ENCODE measurements around the gene GRM8. TPM values are rescaled to one million over a fixed set of nuclear protein-coding genes. Genes with fewer than 3 reads are reported as not detected.
A peak's percentile ranks its signal among the peaks of the same experiment; 100 is the strongest.

Gene GRM8
- total and polyA plus RNA-seq, 10 of the 15 experiments (the other 5 are each of a cell fraction or from before 2014, with no cell fraction given), result 0.33 to 7.1 (median 0.45) TPM; not detected in 2

DNA sequence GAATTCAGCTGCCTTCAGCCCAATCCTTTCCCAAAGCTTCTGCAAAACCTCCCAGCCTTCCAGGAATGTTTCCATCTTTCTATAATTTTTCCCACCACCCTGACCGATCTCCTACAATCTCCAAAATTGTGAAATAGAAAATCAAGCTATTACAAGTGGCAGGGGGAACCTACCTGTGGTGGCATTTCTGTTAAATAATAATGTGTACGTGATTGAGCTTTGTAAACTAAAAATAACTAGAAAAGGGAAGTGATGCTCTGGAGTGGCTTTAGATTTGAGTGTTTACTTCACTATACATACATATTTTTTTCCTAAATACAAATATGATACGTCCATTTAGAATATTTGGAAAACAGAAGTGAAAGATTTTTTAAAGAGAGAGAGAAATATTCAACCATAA lies 593.6 kb downstream of the GRM8 start:
- H3K9ac ChIP-seq (ENCODE audit: control insufficient read depth, insufficient read depth, low read length), result no peak overlapping the region
- in situ Hi-C loops (cut with MboI) (no loop called here), intact Hi-C loops (cut with micrococcal nuclease; ENCODE audit: unreplicated experiment) (loop anchor here (1.0 to 5.0 kb wide), 4 partner anchors 42 to 208 kb away; no protein-coding TSS in a partner anchor)
- peak overlapping the region; percentile 80 for H2AFZ ChIP-seq (ENCODE audit: control insufficient read depth, low read depth, low read length)
- peak; percentile 31 for FAIRE-seq
- peak; percentile 73 for ATAC-seq
- POLR2A ChIA-PET, result interaction anchor here (0.9 to 3.5 kb wide), 5 partner anchors 40 to 209 kb away, joined by 3 to 21 read pairs (median 6); no protein-coding TSS in a partner anchor
- 0% methylated on average over 3 of the region's 3 CpGs for WGBS (ENCODE audit: insufficient coverage, insufficient replicate concordance, low lambda C conversion rate, missing lambda C conversion rate)
- SMC1A ChIA-PET (ENCODE audit: uncharacterized antibody, unreplicated experiment), result interaction anchor here (0.5 to 6.1 kb wide), 17 partner anchors 11 to 579 kb away, joined by 3 to 122 read pairs (median 3); no protein-coding TSS in a partner anchor
- H3K4me2 ChIP-seq (ENCODE audit: control insufficient read depth, insufficient read depth), result peak overlapping the region; percentile 62; the same call in 1 of the 2 replicates
- DNase-seq (ENCODE audit: low read depth, low spot score), result peak; percentile 67
- RAD21 ChIA-PET (ENCODE audit: unreplicated experiment), result interaction anchor here (0.7 to 6.3 kb wide), 10 partner anchors 36 to 209 kb away, joined by 3 to 189 read pairs (median 5); no protein-coding TSS in a partner anchor
- no peaks in the 10 kb centered on the region for H3K79me2 ChIP-seq (ENCODE audit: control insufficient read depth, insufficient read depth, low read length)
- BruUV-seq (replicated peaks), result no TSS peak
- H3K27me3 ChIP-seq (replicated peaks in 1 of 2; ENCODE audit: control insufficient read depth in 2 of 2, insufficient read depth in 2 of 2, low read length in 1 of 2), result no peaks in the 10 kb centered on the region
- H3K27ac ChIP-seq (ENCODE audit: control insufficient read depth, insufficient read depth), result peak overlapping the region; percentile 93
- H3K4me1 ChIP-seq (ENCODE audit: control insufficient read depth, insufficient read depth, low read length), result peaks cover 21% of the 10 kb centered on the region
- no peaks in the 10 kb centered on the region for H3K36me3 ChIP-seq (ENCODE audit: control insufficient read depth in 2 of 2, insufficient read depth in 2 of 2, low read length in 1 of 2)
- peaks cover 22% of the 10 kb centered on the region for H3K9me3 ChIP-seq (replicated peaks; ENCODE audit: control insufficient read depth, insufficient read depth, low read length)
- CTCF ChIA-PET, result interaction anchor here (0.8 to 1.7 kb wide), 6 partner anchors 31 to 59 kb away, joined by 3 to 14 read pairs (median 3); no protein-coding TSS in a partner anchor
- peak overlapping the region; percentile 38; the same call in 1 of the 2 replicates for H3K4me3 ChIP-seq
- H4K20me1 ChIP-seq (ENCODE audit: control insufficient read depth, insufficient read depth), result no peaks in the 10 kb centered on the region
- TF ChIP-seq NR2F1 (conservative IDR thresholded peaks at IDR 0.05) (0 out of 2 replicates have a peak, but pooled peaks have one; percentile 14), ETV6 (conservative IDR thresholded peaks at IDR 0.05 in 1 of 2, IDR thresholded peaks at IDR 0.05 in 1 of 2; ENCODE audit: borderline replicate concordance in 1 of 2, low read depth in 1 of 2) (no peak), LARP7 (IDR thresholded peaks at IDR 0.05) (no peak), CHD4 (IDR thresholded peaks at IDR 0.05) (no peak), SRF (IDR thresholded peaks at IDR 0.05; ENCODE audit: low read depth in 2 of 2, low read length in 2 of 2) (no peak), SMAD5 (IDR thresholded peaks at IDR 0.05; ENCODE audit: low read depth) (no peak), HDAC6 (IDR thresholded peaks at IDR 0.05; ENCODE audit: unreplicated experiment) (no peak), CREB1 (IDR thresholded peaks at IDR 0.05; ENCODE audit: low read depth) (peak; percentile 48; the same call in 1 of the 2 replicates), BACH1 (IDR thresholded peaks at IDR 0.05; ENCODE audit: borderline replicate concordance) (peak; percentile 80; the same call in 1 of the 2 replicates), NFYA (IDR thresholded peaks at IDR 0.05; ENCODE audit: borderline replicate concordance, low read depth, low read length) (no peak), SUZ12 (IDR thresholded peaks at IDR 0.05; ENCODE audit: unreplicated experiment) (no peak), JUND (IDR thresholded peaks at IDR 0.05; ENCODE audit: low read depth, low read length) (peak; percentile 68; the same call in 1 of the 2 replicates), FOXM1 (IDR thresholded peaks at IDR 0.05; ENCODE audit: low read depth, low read length) (peak; percentile 95; the same call in 1 of the 2 replicates)
- TF ChIP-seq, protein P1, sequence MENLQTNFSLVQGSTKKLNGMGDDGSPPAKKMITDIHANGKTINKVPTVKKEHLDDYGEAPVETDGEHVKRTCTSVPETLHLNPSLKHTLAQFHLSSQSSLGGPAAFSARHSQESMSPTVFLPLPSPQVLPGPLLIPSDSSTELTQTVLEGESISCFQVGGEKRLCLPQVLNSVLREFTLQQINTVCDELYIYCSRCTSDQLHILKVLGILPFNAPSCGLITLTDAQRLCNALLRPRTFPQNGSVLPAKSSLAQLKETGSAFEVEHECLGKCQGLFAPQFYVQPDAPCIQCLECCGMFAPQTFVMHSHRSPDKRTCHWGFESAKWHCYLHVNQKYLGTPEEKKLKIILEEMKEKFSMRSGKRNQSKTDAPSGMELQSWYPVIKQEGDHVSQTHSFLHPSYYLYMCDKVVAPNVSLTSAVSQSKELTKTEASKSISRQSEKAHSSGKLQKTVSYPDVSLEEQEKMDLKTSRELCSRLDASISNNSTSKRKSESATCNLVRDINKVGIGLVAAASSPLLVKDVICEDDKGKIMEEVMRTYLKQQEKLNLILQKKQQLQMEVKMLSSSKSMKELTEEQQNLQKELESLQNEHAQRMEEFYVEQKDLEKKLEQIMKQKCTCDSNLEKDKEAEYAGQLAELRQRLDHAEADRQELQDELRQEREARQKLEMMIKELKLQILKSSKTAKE (IDR thresholded peaks at IDR 0.05; ENCODE audit: low read depth, poor library complexity, severe bottlenecking), result peak; percentile 63
- TF ChIP-seq, protein P2, sequence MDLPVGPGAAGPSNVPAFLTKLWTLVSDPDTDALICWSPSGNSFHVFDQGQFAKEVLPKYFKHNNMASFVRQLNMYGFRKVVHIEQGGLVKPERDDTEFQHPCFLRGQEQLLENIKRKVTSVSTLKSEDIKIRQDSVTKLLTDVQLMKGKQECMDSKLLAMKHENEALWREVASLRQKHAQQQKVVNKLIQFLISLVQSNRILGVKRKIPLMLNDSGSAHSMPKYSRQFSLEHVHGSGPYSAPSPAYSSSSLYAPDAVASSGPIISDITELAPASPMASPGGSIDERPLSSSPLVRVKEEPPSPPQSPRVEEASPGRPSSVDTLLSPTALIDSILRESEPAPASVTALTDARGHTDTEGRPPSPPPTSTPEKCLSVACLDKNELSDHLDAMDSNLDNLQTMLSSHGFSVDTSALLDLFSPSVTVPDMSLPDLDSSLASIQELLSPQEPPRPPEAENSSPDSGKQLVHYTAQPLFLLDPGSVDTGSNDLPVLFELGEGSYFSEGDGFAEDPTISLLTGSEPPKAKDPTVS (IDR thresholded peaks at IDR 0.05; ENCODE audit: low read depth, low read length), result no peak
- TF ChIP-seq, protein P3, sequence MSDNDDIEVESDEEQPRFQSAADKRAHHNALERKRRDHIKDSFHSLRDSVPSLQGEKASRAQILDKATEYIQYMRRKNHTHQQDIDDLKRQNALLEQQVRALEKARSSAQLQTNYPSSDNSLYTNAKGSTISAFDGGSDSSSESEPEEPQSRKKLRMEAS (IDR thresholded peaks at IDR 0.05; ENCODE audit: low read depth, low read length), result no peak
- TF ChIP-seq, protein P4, sequence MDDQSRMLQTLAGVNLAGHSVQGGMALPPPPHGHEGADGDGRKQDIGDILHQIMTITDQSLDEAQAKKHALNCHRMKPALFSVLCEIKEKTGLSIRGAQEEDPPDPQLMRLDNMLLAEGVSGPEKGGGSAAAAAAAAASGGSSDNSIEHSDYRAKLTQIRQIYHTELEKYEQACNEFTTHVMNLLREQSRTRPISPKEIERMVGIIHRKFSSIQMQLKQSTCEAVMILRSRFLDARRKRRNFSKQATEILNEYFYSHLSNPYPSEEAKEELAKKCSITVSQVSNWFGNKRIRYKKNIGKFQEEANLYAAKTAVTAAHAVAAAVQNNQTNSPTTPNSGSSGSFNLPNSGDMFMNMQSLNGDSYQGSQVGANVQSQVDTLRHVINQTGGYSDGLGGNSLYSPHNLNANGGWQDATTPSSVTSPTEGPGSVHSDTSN (IDR thresholded peaks at IDR 0.05; ENCODE audit: insufficient replicate concordance, low read depth, low read length), result no peak
- TF ChIP-seq, protein P5, sequence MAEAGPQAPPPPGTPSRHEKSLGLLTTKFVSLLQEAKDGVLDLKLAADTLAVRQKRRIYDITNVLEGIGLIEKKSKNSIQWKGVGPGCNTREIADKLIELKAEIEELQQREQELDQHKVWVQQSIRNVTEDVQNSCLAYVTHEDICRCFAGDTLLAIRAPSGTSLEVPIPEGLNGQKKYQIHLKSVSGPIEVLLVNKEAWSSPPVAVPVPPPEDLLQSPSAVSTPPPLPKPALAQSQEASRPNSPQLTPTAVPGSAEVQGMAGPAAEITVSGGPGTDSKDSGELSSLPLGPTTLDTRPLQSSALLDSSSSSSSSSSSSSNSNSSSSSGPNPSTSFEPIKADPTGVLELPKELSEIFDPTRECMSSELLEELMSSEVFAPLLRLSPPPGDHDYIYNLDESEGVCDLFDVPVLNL (IDR thresholded peaks at IDR 0.05; ENCODE audit: low read depth, low read length), result no peak

All from GM12878 (cell line).